Measurements from ENCODE around the gene DNAJC3. TPM values are rescaled to one million over a fixed set of nuclear protein-coding genes. Genes with fewer than 3 reads are reported as not detected.

Gene DNAJC3
- total RNA-seq: 10 to 100 TPM; 24.0 to 25.0 TPM

GRCh38 chr13:95676762-95677563 is at the start of gene DNAJC3:
TSS of gene DNAJC3 (plus strand) at chr13:95677139. CDS start at chr13:95677256, 117 bp downstream.

GRCh38 chr13:95644601-95645052 is 32.3 kb upstream of the DNAJC3 start, which contains the start of gene DZIP1:
TSS of gene DZIP1 (minus strand) at chr13:95644706. CDS start at chr13:95642029, 2,677 bp downstream.

Other genes with a start within 250 kb of the DNAJC3 start
- gene CLDN10, start 124.4 kb upstream of the DNAJC3 start, total RNA-seq: not detected
- under 1 TPM in 1 of 2 experiments, not detected in 1; 0.14 TPM for gene DZIP1, start 32.4 kb upstream of the DNAJC3 start, total RNA-seq

Measured in activated naive CD4-positive, alpha-beta T cell treated with anti-CD3 and anti-CD28 coated beads, Interleukin-2, amount 10 ng/mL, durations not matched to agents 5 hours and 36 hours (primary cell).